K562 (cell line): ENCODE data around the gene KRTAP2-4. TPM values are rescaled to one million over a fixed set of nuclear protein-coding genes. Genes with fewer than 3 reads are reported as not detected.

Source experiments
- BACH1 ChIP-seq: fragments of 200-800 bp; sonication (Bioruptor generic); IDR thresholded peaks from 2 replicates; pipeline ENCODE4 v1.6.1; 2016; ENCODE audit warnings: missing genetic modification characterization, missing compliant biosample characterization
- CBFB ChIP-seq: sonication (generic); formaldehyde crosslinking; IDR thresholded peaks from 2 replicates; pipeline ENCODE4 v1.4.0; 2020; ENCODE audit warnings: mild to moderate bottlenecking, missing genetic modification reagents
- EP400 ChIP-seq: fragments of 450-650 bp; IDR thresholded peaks from 2 replicates; pipeline ENCODE4 v1.6.1; 2017; ENCODE audit warnings: antibody characterized with exemption, mild to moderate bottlenecking, moderate library complexity
- FOXK2 ChIP-seq, 2 experiments: fragments of 450-650 bp; IDR thresholded peaks in 1 of 2; conservative IDR thresholded peaks in 1 of 2; 2 replicates each; pipeline ENCODE4 v1.6.1; 2016; ENCODE audit warnings: low read depth in 2 of 2, mild to moderate bottlenecking in 1 of 2
- GABPB1 ChIP-seq: sonication (generic); formaldehyde crosslinking; IDR thresholded peaks from 2 replicates; pipeline ENCODE4 v1.8.0; 2022; ENCODE audit warnings: mild to moderate bottlenecking, missing genetic modification reagents
- polyA plus RNA-seq, 8 experiments: library from polyadenylated mRNA; depleted of rRNA in 4 of 8; stranded (reverse) in 5 of 8; unstranded in 3 of 8; fragments of >200 nt; fragmentation: Nextera tagmentation in 2 of 8; fragmentation: Illumina TruSeq in 1 of 8; extraction: Ambion mirVana in 2 of 8; extraction: Trizol in 1 of 8; gene quantifications; 2 replicates each; pipeline versions ENCODE4 v1.2.1 to v1.2.3, GENCODE V29; 2011 to 2014; ENCODE audit warnings: inconsistent platforms in 1 of 8, missing spikeins in 1 of 8
- total RNA-seq, 7 experiments: library from RNA; depleted of rRNA in 6 of 7; stranded (reverse); fragments of >200 nt in 6 of 7; fragmentation: Illumina TruSeq in 2 of 7; extraction: Trizol in 2 of 7; gene quantifications; 2 replicates each; pipeline versions ENCODE4 v1.2.1 to v1.2.3, GENCODE V29; 2011 to 2021; ENCODE audit warnings: low replicate concordance in 1 of 7
- TF ChIP-seq, protein P1 (sequence below): fragments of 250-450 bp; sonication (Bioruptor Pico); IDR thresholded peaks from 2 replicates; pipeline ENCODE4 v1.4.0; 2020
- TF ChIP-seq, protein P2 (sequence below): fragments of 450-650 bp; IDR thresholded peaks from 2 replicates; pipeline ENCODE4 v1.6.1; 2016; ENCODE audit warnings: low read depth, mild to moderate bottlenecking, moderate library complexity
- TF ChIP-seq, protein P3 (sequence below): fragments of 450-650 bp; IDR thresholded peaks from 2 replicates; pipeline ENCODE4 v1.6.1; 2016; ENCODE audit warnings: mild to moderate bottlenecking, moderate library complexity

Gene KRTAP2-4
- total and polyA plus RNA-seq, 9 of the 15 experiments (the other 6 are each of a cell fraction or from before 2014, with no cell fraction given): not detected

DNA sequence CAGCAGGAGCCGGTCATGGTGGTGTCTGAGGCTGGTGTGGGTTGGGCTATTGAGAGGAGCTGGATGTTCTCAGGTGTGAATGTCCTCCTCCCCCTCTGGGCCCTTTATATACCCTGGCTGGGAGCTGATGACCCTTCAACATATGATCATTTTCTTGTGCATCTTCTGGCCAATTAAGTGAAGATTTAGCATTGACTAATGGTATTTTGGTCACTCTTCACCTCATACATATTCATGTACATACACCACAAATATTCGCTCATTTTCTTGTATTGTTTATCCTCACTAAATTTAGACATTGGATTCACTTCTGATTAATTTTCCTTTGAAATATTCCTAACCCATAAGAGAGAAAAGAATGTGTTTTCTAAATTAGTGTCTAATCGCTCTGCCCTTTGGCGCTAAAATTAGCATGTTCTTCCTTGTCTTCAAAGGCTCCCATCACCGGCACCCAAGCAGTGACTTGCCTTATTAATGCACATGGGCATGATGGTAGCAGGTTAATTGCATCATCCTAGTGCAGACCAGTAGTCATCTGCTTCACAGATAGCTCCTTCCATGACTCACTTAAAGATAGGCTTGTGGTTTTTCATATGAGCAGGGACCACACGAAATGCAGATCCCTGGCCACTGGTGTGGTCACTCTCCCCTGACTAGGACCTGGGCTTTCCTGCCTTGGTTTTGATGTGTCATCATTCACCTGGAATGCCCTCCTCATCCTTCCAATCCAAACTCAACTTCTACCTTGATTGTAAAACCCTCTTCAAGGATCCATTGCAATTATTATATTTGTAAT, at the start of gene KRTAP2-4 (continued):
- TF ChIP-seq, protein P1, sequence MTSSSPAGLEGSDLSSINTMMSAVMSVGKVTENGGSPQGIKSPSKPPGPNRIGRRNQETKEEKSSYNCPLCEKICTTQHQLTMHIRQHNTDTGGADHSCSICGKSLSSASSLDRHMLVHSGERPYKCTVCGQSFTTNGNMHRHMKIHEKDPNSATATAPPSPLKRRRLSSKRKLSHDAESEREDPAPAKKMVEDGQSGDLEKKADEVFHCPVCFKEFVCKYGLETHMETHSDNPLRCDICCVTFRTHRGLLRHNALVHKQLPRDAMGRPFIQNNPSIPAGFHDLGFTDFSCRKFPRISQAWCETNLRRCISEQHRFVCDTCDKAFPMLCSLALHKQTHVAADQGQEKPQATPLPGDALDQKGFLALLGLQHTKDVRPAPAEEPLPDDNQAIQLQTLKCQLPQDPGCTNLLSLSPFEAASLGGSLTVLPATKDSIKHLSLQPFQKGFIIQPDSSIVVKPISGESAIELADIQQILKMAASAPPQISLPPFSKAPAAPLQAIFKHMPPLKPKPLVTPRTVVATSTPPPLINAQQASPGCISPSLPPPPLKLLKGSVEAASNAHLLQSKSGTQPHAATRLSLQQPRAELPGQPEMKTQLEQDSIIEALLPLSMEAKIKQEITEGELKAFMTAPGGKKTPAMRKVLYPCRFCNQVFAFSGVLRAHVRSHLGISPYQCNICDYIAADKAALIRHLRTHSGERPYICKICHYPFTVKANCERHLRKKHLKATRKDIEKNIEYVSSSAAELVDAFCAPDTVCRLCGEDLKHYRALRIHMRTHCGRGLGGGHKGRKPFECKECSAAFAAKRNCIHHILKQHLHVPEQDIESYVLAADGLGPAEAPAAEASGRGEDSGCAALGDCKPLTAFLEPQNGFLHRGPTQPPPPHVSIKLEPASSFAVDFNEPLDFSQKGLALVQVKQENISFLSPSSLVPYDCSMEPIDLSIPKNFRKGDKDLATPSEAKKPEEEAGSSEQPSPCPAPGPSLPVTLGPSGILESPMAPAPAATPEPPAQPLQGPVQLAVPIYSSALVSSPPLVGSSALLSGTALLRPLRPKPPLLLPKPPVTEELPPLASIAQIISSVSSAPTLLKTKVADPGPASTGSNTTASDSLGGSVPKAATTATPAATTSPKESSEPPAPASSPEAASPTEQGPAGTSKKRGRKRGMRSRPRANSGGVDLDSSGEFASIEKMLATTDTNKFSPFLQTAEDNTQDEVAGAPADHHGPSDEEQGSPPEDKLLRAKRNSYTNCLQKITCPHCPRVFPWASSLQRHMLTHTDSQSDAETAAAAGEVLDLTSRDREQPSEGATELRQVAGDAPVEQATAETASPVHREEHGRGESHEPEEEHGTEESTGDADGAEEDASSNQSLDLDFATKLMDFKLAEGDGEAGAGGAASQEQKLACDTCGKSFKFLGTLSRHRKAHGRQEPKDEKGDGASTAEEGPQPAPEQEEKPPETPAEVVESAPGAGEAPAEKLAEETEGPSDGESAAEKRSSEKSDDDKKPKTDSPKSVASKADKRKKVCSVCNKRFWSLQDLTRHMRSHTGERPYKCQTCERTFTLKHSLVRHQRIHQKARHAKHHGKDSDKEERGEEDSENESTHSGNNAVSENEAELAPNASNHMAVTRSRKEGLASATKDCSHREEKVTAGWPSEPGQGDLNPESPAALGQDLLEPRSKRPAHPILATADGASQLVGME (CRISPR knock-in tag): peak; percentile 91
- TF ChIP-seq EP400: peak; percentile 49; the same call in 1 of the 2 replicates
- TF ChIP-seq, protein P2, sequence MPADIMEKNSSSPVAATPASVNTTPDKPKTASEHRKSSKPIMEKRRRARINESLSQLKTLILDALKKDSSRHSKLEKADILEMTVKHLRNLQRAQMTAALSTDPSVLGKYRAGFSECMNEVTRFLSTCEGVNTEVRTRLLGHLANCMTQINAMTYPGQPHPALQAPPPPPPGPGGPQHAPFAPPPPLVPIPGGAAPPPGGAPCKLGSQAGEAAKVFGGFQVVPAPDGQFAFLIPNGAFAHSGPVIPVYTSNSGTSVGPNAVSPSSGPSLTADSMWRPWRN: 0 out of 2 replicates have a peak, but pooled peaks have one; percentile 55
- no peak for TF ChIP-seq GABPB1
- TF ChIP-seq, protein P3, sequence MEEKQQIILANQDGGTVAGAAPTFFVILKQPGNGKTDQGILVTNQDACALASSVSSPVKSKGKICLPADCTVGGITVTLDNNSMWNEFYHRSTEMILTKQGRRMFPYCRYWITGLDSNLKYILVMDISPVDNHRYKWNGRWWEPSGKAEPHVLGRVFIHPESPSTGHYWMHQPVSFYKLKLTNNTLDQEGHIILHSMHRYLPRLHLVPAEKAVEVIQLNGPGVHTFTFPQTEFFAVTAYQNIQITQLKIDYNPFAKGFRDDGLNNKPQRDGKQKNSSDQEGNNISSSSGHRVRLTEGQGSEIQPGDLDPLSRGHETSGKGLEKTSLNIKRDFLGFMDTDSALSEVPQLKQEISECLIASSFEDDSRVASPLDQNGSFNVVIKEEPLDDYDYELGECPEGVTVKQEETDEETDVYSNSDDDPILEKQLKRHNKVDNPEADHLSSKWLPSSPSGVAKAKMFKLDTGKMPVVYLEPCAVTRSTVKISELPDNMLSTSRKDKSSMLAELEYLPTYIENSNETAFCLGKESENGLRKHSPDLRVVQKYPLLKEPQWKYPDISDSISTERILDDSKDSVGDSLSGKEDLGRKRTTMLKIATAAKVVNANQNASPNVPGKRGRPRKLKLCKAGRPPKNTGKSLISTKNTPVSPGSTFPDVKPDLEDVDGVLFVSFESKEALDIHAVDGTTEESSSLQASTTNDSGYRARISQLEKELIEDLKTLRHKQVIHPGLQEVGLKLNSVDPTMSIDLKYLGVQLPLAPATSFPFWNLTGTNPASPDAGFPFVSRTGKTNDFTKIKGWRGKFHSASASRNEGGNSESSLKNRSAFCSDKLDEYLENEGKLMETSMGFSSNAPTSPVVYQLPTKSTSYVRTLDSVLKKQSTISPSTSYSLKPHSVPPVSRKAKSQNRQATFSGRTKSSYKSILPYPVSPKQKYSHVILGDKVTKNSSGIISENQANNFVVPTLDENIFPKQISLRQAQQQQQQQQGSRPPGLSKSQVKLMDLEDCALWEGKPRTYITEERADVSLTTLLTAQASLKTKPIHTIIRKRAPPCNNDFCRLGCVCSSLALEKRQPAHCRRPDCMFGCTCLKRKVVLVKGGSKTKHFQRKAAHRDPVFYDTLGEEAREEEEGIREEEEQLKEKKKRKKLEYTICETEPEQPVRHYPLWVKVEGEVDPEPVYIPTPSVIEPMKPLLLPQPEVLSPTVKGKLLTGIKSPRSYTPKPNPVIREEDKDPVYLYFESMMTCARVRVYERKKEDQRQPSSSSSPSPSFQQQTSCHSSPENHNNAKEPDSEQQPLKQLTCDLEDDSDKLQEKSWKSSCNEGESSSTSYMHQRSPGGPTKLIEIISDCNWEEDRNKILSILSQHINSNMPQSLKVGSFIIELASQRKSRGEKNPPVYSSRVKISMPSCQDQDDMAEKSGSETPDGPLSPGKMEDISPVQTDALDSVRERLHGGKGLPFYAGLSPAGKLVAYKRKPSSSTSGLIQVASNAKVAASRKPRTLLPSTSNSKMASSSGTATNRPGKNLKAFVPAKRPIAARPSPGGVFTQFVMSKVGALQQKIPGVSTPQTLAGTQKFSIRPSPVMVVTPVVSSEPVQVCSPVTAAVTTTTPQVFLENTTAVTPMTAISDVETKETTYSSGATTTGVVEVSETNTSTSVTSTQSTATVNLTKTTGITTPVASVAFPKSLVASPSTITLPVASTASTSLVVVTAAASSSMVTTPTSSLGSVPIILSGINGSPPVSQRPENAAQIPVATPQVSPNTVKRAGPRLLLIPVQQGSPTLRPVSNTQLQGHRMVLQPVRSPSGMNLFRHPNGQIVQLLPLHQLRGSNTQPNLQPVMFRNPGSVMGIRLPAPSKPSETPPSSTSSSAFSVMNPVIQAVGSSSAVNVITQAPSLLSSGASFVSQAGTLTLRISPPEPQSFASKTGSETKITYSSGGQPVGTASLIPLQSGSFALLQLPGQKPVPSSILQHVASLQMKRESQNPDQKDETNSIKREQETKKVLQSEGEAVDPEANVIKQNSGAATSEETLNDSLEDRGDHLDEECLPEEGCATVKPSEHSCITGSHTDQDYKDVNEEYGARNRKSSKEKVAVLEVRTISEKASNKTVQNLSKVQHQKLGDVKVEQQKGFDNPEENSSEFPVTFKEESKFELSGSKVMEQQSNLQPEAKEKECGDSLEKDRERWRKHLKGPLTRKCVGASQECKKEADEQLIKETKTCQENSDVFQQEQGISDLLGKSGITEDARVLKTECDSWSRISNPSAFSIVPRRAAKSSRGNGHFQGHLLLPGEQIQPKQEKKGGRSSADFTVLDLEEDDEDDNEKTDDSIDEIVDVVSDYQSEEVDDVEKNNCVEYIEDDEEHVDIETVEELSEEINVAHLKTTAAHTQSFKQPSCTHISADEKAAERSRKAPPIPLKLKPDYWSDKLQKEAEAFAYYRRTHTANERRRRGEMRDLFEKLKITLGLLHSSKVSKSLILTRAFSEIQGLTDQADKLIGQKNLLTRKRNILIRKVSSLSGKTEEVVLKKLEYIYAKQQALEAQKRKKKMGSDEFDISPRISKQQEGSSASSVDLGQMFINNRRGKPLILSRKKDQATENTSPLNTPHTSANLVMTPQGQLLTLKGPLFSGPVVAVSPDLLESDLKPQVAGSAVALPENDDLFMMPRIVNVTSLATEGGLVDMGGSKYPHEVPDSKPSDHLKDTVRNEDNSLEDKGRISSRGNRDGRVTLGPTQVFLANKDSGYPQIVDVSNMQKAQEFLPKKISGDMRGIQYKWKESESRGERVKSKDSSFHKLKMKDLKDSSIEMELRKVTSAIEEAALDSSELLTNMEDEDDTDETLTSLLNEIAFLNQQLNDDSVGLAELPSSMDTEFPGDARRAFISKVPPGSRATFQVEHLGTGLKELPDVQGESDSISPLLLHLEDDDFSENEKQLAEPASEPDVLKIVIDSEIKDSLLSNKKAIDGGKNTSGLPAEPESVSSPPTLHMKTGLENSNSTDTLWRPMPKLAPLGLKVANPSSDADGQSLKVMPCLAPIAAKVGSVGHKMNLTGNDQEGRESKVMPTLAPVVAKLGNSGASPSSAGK: peak; percentile 95
- peak; percentile 82; the same call in 1 of the 2 replicates for TF ChIP-seq BACH1 (tag)
- no peak for TF ChIP-seq FOXK2 (conservative IDR thresholded peaks at IDR 0.05 in 1 of 2, IDR thresholded peaks at IDR 0.05 in 1 of 2; ENCODE audit: low read depth in 2 of 2)
- no peak for TF ChIP-seq CBFB (CRISPR knock-in tag)
